HG03025 (cell line): ENCODE results near the gene LBHD2.

Experiments used
- ATAC-seq: cut with Tn5 transposase; IDR thresholded peaks from one replicate; pipeline ENCODE4 v1.9.1; 2021; ENCODE audit warnings: mild to moderate bottlenecking, moderate library complexity; ENCODE audit not compliant: unreplicated experiment, low FRiP score

Gene LBHD2

GRCh38 chr14:103129301-103130016, 45.4 kb downstream of the LBHD2 start:
- ATAC-seq = no peak

DNA sequence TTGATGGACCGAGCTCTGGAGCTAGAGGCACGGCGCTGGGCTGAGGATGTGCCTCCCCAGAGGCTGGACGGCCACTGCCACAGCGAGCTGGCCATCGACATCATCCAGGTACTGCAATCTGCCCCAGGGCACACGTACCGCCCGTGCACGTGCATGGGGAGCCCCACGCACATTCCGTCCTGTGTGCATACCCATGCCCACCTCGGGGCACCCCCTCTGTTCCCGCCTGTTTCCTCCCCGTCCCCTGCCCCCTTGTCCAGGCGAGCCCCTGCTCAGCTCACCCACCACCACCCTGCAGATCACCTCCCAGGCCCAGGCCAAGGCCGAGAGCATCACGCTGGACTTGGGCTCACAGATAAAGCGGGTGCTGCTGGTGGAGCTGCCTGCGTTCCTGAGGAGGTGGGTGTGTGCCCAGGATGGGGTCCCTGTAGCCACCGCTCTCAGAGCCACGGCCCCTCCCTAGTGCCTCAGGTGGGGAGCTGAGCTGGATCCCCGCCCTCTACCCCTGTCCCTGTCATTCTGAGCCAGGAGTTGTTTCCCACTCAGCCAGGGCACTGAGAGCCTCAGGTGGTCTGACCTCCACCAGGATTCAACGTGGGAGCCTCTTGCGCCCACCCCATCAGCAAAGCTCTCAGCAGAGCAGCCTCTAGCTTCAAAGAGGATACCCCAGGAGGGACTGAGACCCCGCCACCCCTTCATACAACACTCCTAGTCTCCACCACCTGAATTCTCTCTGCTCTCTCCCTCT, 46.2 kb downstream of the LBHD2 start:
- ATAC-seq = no peak

- no peak for ATAC-seq
These were observed 47.0 kb downstream of the LBHD2 start for GRCh38 chr14:103130965-103131364.

GRCh38 chr14:103131580-103131979, 47.6 kb downstream of the LBHD2 start:
- no peak for ATAC-seq

DNA sequence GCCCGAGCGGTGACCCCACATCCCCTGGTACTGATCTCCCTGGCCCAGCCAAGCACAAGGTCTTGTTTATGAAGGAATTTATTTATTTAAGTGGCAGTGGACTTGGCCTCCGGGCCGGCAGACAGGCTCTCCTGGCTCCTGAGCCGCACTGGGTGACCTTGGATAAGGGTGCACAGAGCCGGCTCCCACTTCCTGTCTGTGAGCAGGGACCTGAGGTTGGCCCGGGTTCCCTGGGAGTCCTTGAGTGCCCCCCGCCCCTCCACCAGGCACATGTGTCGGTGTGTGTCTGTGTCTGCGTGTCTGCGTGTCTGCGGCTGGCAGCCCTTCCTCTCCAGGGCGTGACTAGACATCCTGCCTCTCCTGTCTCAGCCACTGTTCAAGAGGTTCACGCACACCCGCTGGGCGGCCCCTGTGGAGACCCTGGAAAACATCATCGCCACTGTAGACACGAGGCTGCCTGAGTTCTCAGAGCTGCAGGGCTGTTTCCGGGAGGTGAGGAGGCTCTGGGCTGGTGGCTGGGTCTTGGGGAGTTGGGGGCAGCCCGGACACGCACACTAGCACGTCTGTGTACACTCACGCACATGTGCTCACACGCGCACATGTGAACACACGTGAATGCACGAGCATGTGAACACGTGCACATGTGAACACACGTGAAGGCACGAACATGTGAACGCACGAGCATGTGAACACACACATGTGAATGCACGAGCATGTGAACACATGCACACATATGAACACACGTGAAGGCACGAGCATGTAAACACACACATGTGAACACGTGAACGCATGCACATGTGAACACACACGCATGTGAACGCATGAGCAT, 48.6 kb downstream of the LBHD2 start:
- no peak for ATAC-seq

- no peak for ATAC-seq
These were observed 49.5 kb downstream of the LBHD2 start for GRCh38 chr14:103133210-103134140.

GRCh38 chr14:103134405-103134804, 50.4 kb downstream of the LBHD2 start:
- no peak for ATAC-seq

DNA sequence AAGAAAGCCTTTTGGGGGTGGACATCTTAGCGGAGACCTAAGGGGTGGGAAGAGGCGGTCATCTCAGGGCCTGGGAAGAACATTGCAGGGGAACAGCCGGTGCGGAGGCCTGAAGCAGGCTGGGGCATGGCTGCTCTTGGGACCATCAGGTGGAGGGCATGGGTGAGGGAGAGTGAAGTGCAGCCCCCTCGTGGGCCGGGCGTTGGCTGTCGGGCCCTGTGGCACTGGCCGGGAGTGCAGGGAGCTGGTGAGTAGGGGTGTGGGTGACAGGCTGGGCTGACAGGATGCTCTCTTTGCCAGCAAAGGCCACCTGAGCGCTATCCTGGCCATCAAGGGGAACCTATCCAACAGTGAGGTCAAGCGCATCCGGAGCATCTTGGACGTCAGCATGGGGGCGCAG, 50.9 kb downstream of the LBHD2 start:
- ATAC-seq = no peak

DNA sequence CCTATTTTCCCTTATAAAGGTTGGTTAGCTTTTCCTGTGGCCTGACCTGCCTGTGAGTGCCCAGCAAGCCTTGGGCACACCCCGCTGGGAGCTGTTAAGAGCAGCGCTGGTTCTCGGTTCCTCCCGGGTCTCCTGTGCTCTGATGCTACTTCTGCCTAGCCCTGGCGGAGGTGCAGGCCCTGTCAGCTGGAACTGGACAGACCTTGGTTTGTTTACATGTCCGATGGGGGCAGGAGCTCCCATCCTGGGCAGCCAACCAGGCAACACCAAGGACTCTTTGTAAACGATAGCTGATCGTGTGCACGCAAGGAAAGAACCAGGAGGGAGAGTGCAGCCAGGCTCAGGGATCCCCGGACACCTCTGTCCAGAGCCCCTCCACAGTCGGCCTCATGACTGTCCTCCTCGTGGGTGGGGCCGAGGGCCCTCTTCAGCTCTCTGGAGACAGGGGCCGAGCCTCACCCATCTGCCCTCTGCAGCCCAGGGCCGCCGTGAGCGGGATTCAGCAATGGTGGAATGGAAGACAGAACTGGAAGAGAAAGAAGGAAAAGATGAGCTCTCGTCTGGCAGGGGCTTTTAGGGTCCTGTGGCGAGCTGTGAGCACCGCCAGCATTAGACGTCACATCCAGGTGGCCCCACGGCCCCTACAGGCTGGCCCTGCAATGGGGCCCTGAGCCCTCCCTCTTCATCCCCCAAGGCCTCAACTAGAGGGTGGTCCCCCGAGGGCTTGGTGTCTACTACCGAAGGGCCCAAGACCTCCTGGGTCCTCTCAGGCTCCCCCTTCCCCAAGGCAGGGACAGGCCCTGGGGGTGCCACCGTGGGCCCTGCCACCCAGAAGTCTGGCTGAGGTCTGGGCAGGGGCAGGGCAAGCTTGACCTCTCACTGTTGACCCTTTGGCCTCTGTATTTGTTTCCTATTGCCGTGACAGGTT, 51.6 kb downstream of the LBHD2 start:
- ATAC-seq = no peak

- no peak for ATAC-seq
These were observed 52.6 kb downstream of the LBHD2 start for GRCh38 chr14:103136388-103137271.

- no peak for ATAC-seq
These were observed 53.8 kb downstream of the LBHD2 start for GRCh38 chr14:103137689-103138300.

GRCh38 chr14:103138301-103139131, 54.5 kb downstream of the LBHD2 start:
- ATAC-seq = no peak

DNA sequence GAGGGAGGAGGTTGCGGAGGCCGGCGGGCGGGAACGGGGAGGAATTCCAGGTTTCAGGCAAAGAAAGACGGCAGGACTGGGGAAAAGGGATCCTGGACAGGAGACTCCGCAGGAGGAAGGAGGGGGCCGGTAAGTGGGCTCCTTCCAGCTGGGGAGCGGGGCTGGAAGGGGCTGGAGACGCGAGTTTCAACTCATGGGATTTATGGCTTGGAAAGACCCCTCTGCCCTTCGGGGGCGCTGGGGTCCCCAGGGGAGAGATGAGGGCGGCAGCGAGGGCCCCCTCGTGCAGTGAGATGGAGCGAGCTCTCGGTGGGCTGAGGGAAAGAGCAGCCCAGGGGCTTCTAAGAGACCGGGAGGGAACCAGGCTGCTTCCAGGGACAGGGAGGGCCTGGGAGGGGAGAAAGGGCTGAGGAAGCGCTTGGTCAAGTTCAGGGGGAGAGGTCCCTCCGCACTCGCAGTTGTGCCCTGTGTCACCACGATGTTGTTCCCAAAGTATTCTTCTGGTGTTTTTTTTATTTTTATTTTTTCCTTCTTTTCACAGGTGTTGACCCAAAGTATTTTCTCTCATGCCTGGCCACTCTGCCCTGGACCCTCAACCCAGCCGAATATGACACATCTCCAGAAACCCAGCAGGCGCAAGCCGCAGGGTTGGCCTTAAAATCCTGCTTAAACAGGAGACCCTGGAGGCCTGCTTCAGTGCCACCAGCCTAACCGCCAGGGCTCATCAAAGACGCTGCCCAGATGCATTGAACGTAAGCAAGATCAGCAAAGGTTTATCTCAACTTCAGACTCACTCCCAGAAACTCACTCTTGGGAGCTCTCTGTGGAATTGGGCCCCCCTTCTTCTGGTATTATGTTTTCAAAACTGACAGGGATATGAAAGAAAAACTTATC, 55.4 kb downstream of the LBHD2 start:
- ATAC-seq = no peak
